ENCODE measurements around the gene CD9.
"Not testable (repeated sequence)": the region's sequence is repeated elsewhere in the genome, so short reads cannot be mapped to it uniquely, and the experiment has no call there.

The CD9 gene

GRCh38 chr12:6205761-6206160, 5.6 kb downstream of the CD9 start:
- no peak for TF ChIP-seq CTCF (IDR thresholded peaks at IDR 0.05)
- intact Hi-C loops (cut with DNase I; ENCODE audit: low total_unique reads), result no loop called here
- no peak for DNase-seq
- Histone ChIP-seq H3K4me3 (no peak overlapping the region), H3K9me3 (no peaks in the 10 kb centered on the region), H3K27ac (peak overlapping the region; percentile 93 to 98), H3K4me1 (peaks cover 0 to 95% (median 76%) of the 10 kb centered on the region in 4 donors), H3K36me3 (peaks cover 0 to 7% (median 7%) of the 10 kb centered on the region in 3 donors), H3K27me3 (no peaks in the 10 kb centered on the region)

- intact Hi-C loops (cut with DNase I; ENCODE audit: low total_unique reads), result no loop called here
- Histone ChIP-seq H3K4me3 (no peak overlapping the region), H3K9me3 (no peaks in the 10 kb centered on the region), H3K27me3 (no peaks in the 10 kb centered on the region), H3K4me1 (peaks cover 0 to 100% (median 79%) of the 10 kb centered on the region in 4 donors), H3K36me3 (peaks cover 0 to 7% (median 7%) of the 10 kb centered on the region in 3 donors), H3K27ac (peak overlapping the region; percentile 93 to 98)
- TF ChIP-seq CTCF (IDR thresholded peaks at IDR 0.05), result no peak
- no peak for DNase-seq
These were observed 6.1 kb downstream of the CD9 start for GRCh38 chr12:6206327-6206726.

- H3K27me3 ChIP-seq, result no peaks in the 10 kb centered on the region
- H3K4me3 ChIP-seq, result no peak overlapping the region
- peaks cover 0 to 100% (median 77%) of the 10 kb centered on the region in 4 donors for H3K4me1 ChIP-seq
- no peak for DNase-seq
- intact Hi-C loops (cut with DNase I; ENCODE audit: low total_unique reads), result no loop called here
- no peaks in the 10 kb centered on the region for H3K9me3 ChIP-seq
- peak overlapping the region; percentile 93 to 98 for H3K27ac ChIP-seq
- TF ChIP-seq CTCF (IDR thresholded peaks at IDR 0.05), result no peak
- H3K36me3 ChIP-seq, result peaks cover 0 to 14% (median 7%) of the 10 kb centered on the region in 3 donors
These were observed 7.2 kb downstream of the CD9 start for GRCh38 chr12:6207259-6207925.

GRCh38 chr12:6208130-6208529, 7.9 kb downstream of the CD9 start:
- Histone ChIP-seq H3K9me3 (no peaks in the 10 kb centered on the region), H3K27ac (peak overlapping the region; percentile 93 to 98), H3K4me1 (peaks cover 0 to 100% (median 72%) of the 10 kb centered on the region in 4 donors), H3K4me3 (no peak overlapping the region), H3K27me3 (no peaks in the 10 kb centered on the region), H3K36me3 (peaks cover 2 to 15% (median 7%) of the 10 kb centered on the region in 3 donors)
- intact Hi-C loops (cut with DNase I; ENCODE audit: low total_unique reads), result no loop called here
- no peak for TF ChIP-seq CTCF (IDR thresholded peaks at IDR 0.05)
- DNase-seq, result no peak

- H3K9me3 ChIP-seq; H3K4me3 ChIP-seq; H3K27me3 ChIP-seq; DNase-seq; intact Hi-C loops (cut with DNase I; ENCODE audit: low total_unique reads): not testable (repeated sequence)
- Histone ChIP-seq H3K4me1 (peaks cover 0 to 100% (median 68%) of the 10 kb centered on the region in 4 donors), H3K36me3 (peaks cover 7 to 15% (median 8%) of the 10 kb centered on the region in 3 donors), H3K27ac (peak overlapping the region; percentile 26 to 86)
These were observed 9.2 kb downstream of the CD9 start for GRCh38 chr12:6209428-6209827.

- peaks cover 0 to 100% (median 66%) of the 10 kb centered on the region in 4 donors for H3K4me1 ChIP-seq
- no peaks in the 10 kb centered on the region for H3K9me3 ChIP-seq
- no peak for DNase-seq
- TF ChIP-seq CTCF (IDR thresholded peaks at IDR 0.05), result no peak
- peak overlapping the region; percentile 86 to 92 for H3K27ac ChIP-seq
- intact Hi-C loops (cut with DNase I; ENCODE audit: low total_unique reads), result loop anchor here (10.0 kb wide), 1 partner anchor 323 kb away; the partner anchor contains the start of gene GAPDH
- no peak overlapping the region for H3K4me3 ChIP-seq
- H3K36me3 ChIP-seq, result peaks cover 7 to 15% (median 8%) of the 10 kb centered on the region in 3 donors
- H3K27me3 ChIP-seq, result no peaks in the 10 kb centered on the region
These were observed 11.2 kb downstream of the CD9 start for GRCh38 chr12:6211421-6211869.

Measured in tibial artery (tissue), 4 donors.